Mucosa of stomach (tissue), 1 donor: ENCODE measurements around the gene BTBD19.
"Not testable (repeated sequence)": the region's sequence is repeated elsewhere in the genome, so short reads cannot be mapped to it uniquely, and the experiment has no call there.

ENCODE experiments used
- H3K27me3 ChIP-seq: one replicate; pipeline ENCODE4 v1.7.0; 2013; ENCODE audit warnings: mild to moderate bottlenecking, low read length; ENCODE audit not compliant: control insufficient read depth, insufficient read depth
- H3K36me3 ChIP-seq: one replicate; pipeline ENCODE4 v1.7.0; 2013; ENCODE audit warnings: low read length; ENCODE audit not compliant: control insufficient read depth, insufficient read depth
- H3K4me1 ChIP-seq: one replicate; pipeline ENCODE4 v1.7.0; 2013; ENCODE audit warnings: mild to moderate bottlenecking, low read length; ENCODE audit not compliant: control insufficient read depth, insufficient read depth
- H3K4me3 ChIP-seq: one replicate; pipeline ENCODE4 v1.7.0; 2013; ENCODE audit warnings: low read length
- H3K9ac ChIP-seq: one replicate; pipeline ENCODE4 v1.7.0; 2013; ENCODE audit warnings: mild to moderate bottlenecking, low read length, moderate library complexity
- H3K9me3 ChIP-seq: one replicate; pipeline ENCODE4 v1.7.0; 2013; ENCODE audit warnings: mild to moderate bottlenecking, low read length, moderate library complexity; ENCODE audit not compliant: control insufficient read depth
- donor health status: Pancreatic carcinoma.

Gene BTBD19

GRCh38 chr1:44808063-44808937, at the start of gene BTBD19:
Gene BTBD19 (plus strand): TSS chr1:44808523. CDS start chr1:44808821, 298 bp downstream.
- Histone ChIP-seq H3K4me3 (peak within 1 kb of the TSS; percentile 6), H3K9me3 (no peaks in the 10 kb centered on the region), H3K27me3 (no peaks in the 10 kb centered on the region), H3K36me3 (peaks cover 14% of the 10 kb centered on the region), H3K9ac (peak within 1 kb of the TSS; percentile 89), H3K4me1 (peaks cover 63% of the 10 kb centered on the region)

- Histone ChIP-seq H3K27me3 (no peaks in the 10 kb centered on the region), H3K36me3 (no peaks in the 10 kb centered on the region), H3K9me3 (no peaks in the 10 kb centered on the region), H3K4me3 (no peak overlapping the region), H3K9ac (no peak overlapping the region), H3K4me1 (no peaks in the 10 kb centered on the region)
Measured at GRCh38 chr1:44759077-44759476, 49.2 kb upstream of the BTBD19 start.

DNA sequence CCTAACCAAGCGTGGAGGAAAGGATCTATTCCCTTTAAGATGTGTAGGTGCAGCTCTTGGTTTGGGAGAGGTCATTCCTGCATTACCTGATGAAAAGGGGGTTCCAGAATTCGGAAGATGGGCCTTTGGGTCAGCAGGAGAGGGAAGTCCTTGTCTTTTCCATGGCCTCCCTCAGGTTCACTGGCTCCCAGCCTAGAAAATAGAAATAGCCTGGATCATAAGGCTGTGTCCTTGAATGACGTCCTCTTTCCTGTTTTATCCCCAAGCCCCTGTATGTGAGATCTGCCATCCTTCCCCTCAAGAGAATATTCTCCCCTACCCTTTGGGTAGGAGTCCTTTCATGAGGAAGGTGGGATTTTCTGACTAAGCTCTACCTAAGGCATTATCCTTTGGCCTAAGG, 47.4 kb upstream of the BTBD19 start:
- Histone ChIP-seq H3K4me1 (no peaks in the 10 kb centered on the region), H3K36me3 (no peaks in the 10 kb centered on the region), H3K9me3 (no peaks in the 10 kb centered on the region), H3K9ac (no peak overlapping the region), H3K4me3 (no peak overlapping the region), H3K27me3 (no peaks in the 10 kb centered on the region)

GRCh38 chr1:44766421-44766820, 41.9 kb upstream of the BTBD19 start:
- not testable (repeated sequence) for H3K4me3 ChIP-seq, H3K27me3 ChIP-seq, H3K9ac ChIP-seq

DNA sequence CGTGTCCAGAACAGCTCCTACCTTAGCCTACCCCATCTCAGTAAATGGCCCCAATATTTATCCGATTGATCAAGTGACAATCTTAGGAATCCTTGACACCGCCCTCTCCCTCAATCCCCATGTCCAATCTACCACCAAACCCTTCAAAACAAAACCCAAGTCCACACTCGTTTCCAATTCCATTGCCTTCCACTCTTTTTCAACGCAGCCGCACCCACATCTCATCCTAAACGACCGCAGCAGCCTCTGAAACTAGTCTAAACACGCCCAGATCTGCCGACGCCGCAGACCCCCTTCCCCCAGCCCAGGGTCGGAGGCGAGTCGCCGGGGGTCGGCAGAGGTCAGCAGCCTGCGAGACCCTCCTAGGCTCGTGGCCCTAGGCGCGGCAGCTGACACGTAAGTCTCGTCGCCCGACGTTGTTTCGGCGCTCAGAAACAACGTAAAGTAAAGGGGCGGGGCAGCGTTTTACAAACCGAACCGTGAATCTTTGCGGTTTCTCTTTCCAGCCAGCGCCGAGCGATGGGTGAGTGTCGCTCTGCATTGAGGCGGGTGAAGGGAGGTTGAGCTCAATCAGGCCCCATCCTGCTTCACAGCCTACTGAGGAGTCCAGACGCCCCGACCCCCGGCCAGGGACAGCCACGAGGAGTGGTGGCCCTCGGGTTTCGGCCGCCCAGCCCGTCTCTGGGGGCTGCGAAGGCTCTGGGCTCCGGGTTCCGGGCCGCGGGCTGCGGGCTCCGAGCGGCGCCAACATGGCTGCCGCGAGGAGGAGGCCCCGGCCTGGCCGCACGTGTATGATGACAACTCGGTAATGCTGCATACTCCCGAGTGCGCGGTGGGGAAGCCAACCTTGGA, 33.0 kb upstream of the BTBD19 start, which contains the start of gene RPS8:
TSS of gene RPS8 (plus strand) at position 463 of the 852 bp plus-strand sequence. CDS start at position 520, 57 bp downstream.
- Histone ChIP-seq H3K4me1 (peaks cover 13% of the 10 kb centered on the region), H3K9me3 (no peaks in the 10 kb centered on the region), H3K36me3 (peaks cover 7% of the 10 kb centered on the region), H3K9ac (peak within 1 kb of the TSS; percentile 92), H3K27me3 (no peaks in the 10 kb centered on the region), H3K4me3 (peak within 1 kb of the TSS; percentile 87)

More at GRCh38 chr1:44766421-44766820, 41.9 kb upstream of the BTBD19 start:
- not testable (repeated sequence) for H3K9me3 ChIP-seq, H3K36me3 ChIP-seq, H3K4me1 ChIP-seq

- H3K27me3 ChIP-seq, result no peaks in the 10 kb centered on the region
- no peaks in the 10 kb centered on the region for H3K9me3 ChIP-seq
- peaks cover 7% of the 10 kb centered on the region for H3K36me3 ChIP-seq
- peaks cover 13% of the 10 kb centered on the region for H3K4me1 ChIP-seq
- peak overlapping the region; percentile 92 for H3K9ac ChIP-seq
- H3K4me3 ChIP-seq, result peak overlapping the region; percentile 87
Measured at GRCh38 chr1:44775930-44776729, 32.2 kb upstream of the BTBD19 start.

DNA sequence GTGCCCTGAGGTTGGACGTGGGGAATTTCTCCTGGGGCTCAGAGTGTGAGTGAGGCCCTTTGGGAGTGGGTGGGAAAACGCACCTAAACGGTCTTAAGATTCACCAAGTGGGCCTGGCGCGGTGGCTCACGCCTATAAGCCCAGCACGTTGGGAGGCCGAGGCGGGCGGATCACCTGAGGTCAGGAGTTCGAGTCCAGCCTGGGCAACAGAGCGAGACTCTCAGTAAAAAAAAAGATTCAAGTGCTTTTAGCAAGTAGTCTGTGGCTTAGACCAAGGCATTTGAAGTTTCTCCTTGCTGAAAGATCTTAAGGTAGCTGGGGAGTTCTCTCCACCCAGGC, 31.6 kb upstream of the BTBD19 start:
- peaks cover 13% of the 10 kb centered on the region for H3K4me1 ChIP-seq
- H3K9me3 ChIP-seq, result no peaks in the 10 kb centered on the region
- peaks cover 7% of the 10 kb centered on the region for H3K36me3 ChIP-seq
- peak overlapping the region; percentile 87 for H3K4me3 ChIP-seq
- H3K27me3 ChIP-seq, result no peaks in the 10 kb centered on the region
- H3K9ac ChIP-seq, result peak overlapping the region; percentile 92

GRCh38 chr1:44777547-44777946, 30.8 kb upstream of the BTBD19 start:
- peaks cover 7% of the 10 kb centered on the region for H3K36me3 ChIP-seq

GRCh38 chr1:44777969-44778635, 30.2 kb upstream of the BTBD19 start:
- peaks cover 13% of the 10 kb centered on the region for H3K4me1 ChIP-seq
- H3K27me3 ChIP-seq, result no peaks in the 10 kb centered on the region
- no peaks in the 10 kb centered on the region for H3K9me3 ChIP-seq
- peaks cover 7% of the 10 kb centered on the region for H3K36me3 ChIP-seq
- no peak overlapping the region for H3K9ac ChIP-seq
- H3K4me3 ChIP-seq, result no peak overlapping the region

More at GRCh38 chr1:44777547-44777946, 30.8 kb upstream of the BTBD19 start:
- peak overlapping the region; percentile 92 for H3K9ac ChIP-seq
- H3K9me3 ChIP-seq, result no peaks in the 10 kb centered on the region
- H3K27me3 ChIP-seq, result no peaks in the 10 kb centered on the region
- no peak overlapping the region for H3K4me3 ChIP-seq
- peaks cover 13% of the 10 kb centered on the region for H3K4me1 ChIP-seq

GRCh38 chr1:44778705-44779576, 29.4 kb upstream of the BTBD19 start:
- Histone ChIP-seq H3K27me3 (no peaks in the 10 kb centered on the region), H3K4me1 (peaks cover 17% of the 10 kb centered on the region), H3K36me3 (peaks cover 7% of the 10 kb centered on the region), H3K9ac (no peak overlapping the region), H3K9me3 (no peaks in the 10 kb centered on the region), H3K4me3 (no peak overlapping the region)
